GM12878 (cell line): Measurements from ENCODE around the gene MST1. TPM values are rescaled to one million over a fixed set of nuclear protein-coding genes. Genes with fewer than 3 reads are reported as not detected.

Experiments
- ATAC-seq: fragments of 200-7000 bp; cut with Tn5 transposase; 3 replicates; pipeline ENCODE4 v1.9.1; 2020; ENCODE audit warnings: mild to moderate bottlenecking, moderate library complexity
- BruUV-seq: library from RNA; stranded (reverse); fragments of 400-500 nt; replicated peaks from 2 replicates; lab custom pipeline; 2021; lab: Mats Ljungman, UMichigan
- CTCF ChIA-PET: fragments of 300-600 bp; sonication (Branson Sonifier 250); formaldehyde crosslinking; extraction: SDS; loops from one replicate; lab custom pipeline; 2021; ENCODE audit warnings: inconsistent platforms; lab: Yijun Ruan, JAX
- POLR2A ChIA-PET: fragments of 350-600 bp; formaldehyde crosslinking; extraction: SDS; loops from one replicate; lab custom pipeline; 2021; ENCODE audit warnings: inconsistent platforms; lab: Charles Lee
- RAD21 ChIA-PET: fragments of 300-600 bp; sonication (Branson Sonifier 250); formaldehyde crosslinking; loops from one replicate; lab custom pipeline; 2023; ENCODE audit warnings: antibody characterized with exemption; ENCODE audit not compliant: unreplicated experiment; lab: Charles Lee
- SMC1A ChIA-PET: fragments of 300-600 bp; sonication (Branson Sonifier 250); formaldehyde crosslinking; loops from one replicate; lab custom pipeline; 2023; ENCODE audit not compliant: unreplicated experiment, uncharacterized antibody; lab: Charles Lee
- DNase-seq: peaks from one replicate; pipeline ENCODE4 v3.0.0-alpha.2; 2011; ENCODE audit warnings: low read depth, low spot score
- FAIRE-seq: peaks from 3 replicates; lab custom pipeline; 2011; peaks lifted over from hg19 to GRCh38; lab: Jason Lieb, UNC
- H2AFZ ChIP-seq: 2 replicates; pipeline ENCODE4 v1.6.0; 2011; ENCODE audit warnings: low read depth, low read length, control low read depth; ENCODE audit not compliant: control insufficient read depth
- H3K27ac ChIP-seq: 2 replicates; pipeline ENCODE4 v1.5.1; 2011; ENCODE audit warnings: control low read depth; ENCODE audit not compliant: control insufficient read depth, insufficient read depth
- H3K27me3 ChIP-seq, 2 experiments: replicated peaks in 1 of 2; 2 replicates each; pipeline versions ENCODE4 v1.6.0 to v1.6.1; 2011; ENCODE audit warnings: low read length in 1 of 2; ENCODE audit not compliant: control insufficient read depth in 2 of 2, insufficient read depth in 2 of 2
- H3K36me3 ChIP-seq, 2 experiments: 2 replicates each; pipeline ENCODE4 v1.5.1; 2011; ENCODE audit warnings: low read length in 1 of 2; ENCODE audit not compliant: control insufficient read depth in 2 of 2, insufficient read depth in 2 of 2
- H3K4me1 ChIP-seq: 2 replicates; pipeline ENCODE4 v1.6.1; 2011; ENCODE audit warnings: mild to moderate bottlenecking, low read length, moderate library complexity, mixed read lengths; ENCODE audit not compliant: control insufficient read depth, insufficient read depth
- H3K4me2 ChIP-seq: 2 replicates; pipeline ENCODE4 v1.6.0; 2011; ENCODE audit warnings: control low read depth; ENCODE audit not compliant: control insufficient read depth, insufficient read depth
- H3K4me3 ChIP-seq: fragments of 200-600 bp; sonication (generic); 2 replicates; pipeline ENCODE4 v1.5.1; 2016
- H3K79me2 ChIP-seq: 2 replicates; pipeline ENCODE4 v1.6.0; 2011; ENCODE audit warnings: low read length; ENCODE audit not compliant: control insufficient read depth, insufficient read depth
- H3K9ac ChIP-seq: 2 replicates; pipeline ENCODE4 v1.8.0; 2011; ENCODE audit warnings: low read length, control low read depth, mixed read lengths; ENCODE audit not compliant: control insufficient read depth, insufficient read depth
- H3K9me3 ChIP-seq: replicated peaks from 3 replicates; pipeline ENCODE4 v1.5.1; 2011; ENCODE audit warnings: mild to moderate bottlenecking, low read length; ENCODE audit not compliant: control insufficient read depth, insufficient read depth
- H4K20me1 ChIP-seq: 2 replicates; pipeline ENCODE4 v1.6.0; 2011; ENCODE audit not compliant: control insufficient read depth, insufficient read depth
- CHD1 ChIP-seq: IDR thresholded peaks from 2 replicates; pipeline ENCODE4 v1.6.1; 2012; ENCODE audit warnings: low read depth, low read length, improper control_type of control experiment
- ESRRA ChIP-seq: IDR thresholded peaks from 2 replicates; pipeline ENCODE4 v1.6.1; 2012; ENCODE audit warnings: mild to moderate bottlenecking, low read length, improper control_type of control experiment
- LARP7 ChIP-seq: fragments of 450-650 bp; IDR thresholded peaks from 2 replicates; pipeline ENCODE4 v1.6.1; 2017; ENCODE audit warnings: mild to moderate bottlenecking
- MEF2A ChIP-seq: IDR thresholded peaks from 2 replicates; pipeline ENCODE4 v1.6.1; 2011; ENCODE audit warnings: low read depth, mild to moderate bottlenecking, low read length, moderate library complexity; ENCODE audit not compliant: insufficient read depth
- NBN ChIP-seq: fragments of 450-650 bp; IDR thresholded peaks from 2 replicates; pipeline ENCODE4 v1.6.1; 2016
- NFYB ChIP-seq: IDR thresholded peaks from 2 replicates; pipeline ENCODE4 v1.6.1; 2011; ENCODE audit warnings: low read depth, mild to moderate bottlenecking, low read length, improper control_type of control experiment, moderate library complexity; ENCODE audit not compliant: insufficient read depth
- NR2C2 ChIP-seq: IDR thresholded peaks from 2 replicates; pipeline ENCODE4 v1.6.1; 2011; ENCODE audit warnings: borderline replicate concordance, low read depth; ENCODE audit not compliant: control insufficient read depth, insufficient read length
- NRF1 ChIP-seq: conservative IDR thresholded peaks from 2 replicates; pipeline ENCODE4 v1.6.1; 2011; ENCODE audit warnings: mild to moderate bottlenecking, low read depth, low read length, improper control_type of control experiment
- PML ChIP-seq: IDR thresholded peaks from 2 replicates; pipeline ENCODE4 v1.6.1; 2012; ENCODE audit warnings: low read length, inconsistent platforms
- POLR2AphosphoS2 ChIP-seq: IDR thresholded peaks from 2 replicates; pipeline ENCODE4 v1.6.1; 2011; ENCODE audit warnings: low read depth, mild to moderate bottlenecking, low read length, improper control_type of control experiment, moderate library complexity
- RELA ChIP-seq: fragments of 450-650 bp; IDR thresholded peaks from 2 replicates; pipeline ENCODE4 v1.8.0; 2014; ENCODE audit warnings: borderline replicate concordance; ENCODE audit not compliant: partially characterized antibody
- SIN3A ChIP-seq: IDR thresholded peaks from 2 replicates; pipeline ENCODE4 v1.6.1; 2012; ENCODE audit warnings: low read depth, low read length, improper control_type of control experiment
- ZBED1 ChIP-seq: IDR thresholded peaks from 2 replicates; pipeline ENCODE4 v1.6.1; 2016; ENCODE audit warnings: borderline replicate concordance
- ZNF622 ChIP-seq: fragments of 450-650 bp; IDR thresholded peaks from 2 replicates; pipeline ENCODE4 v1.6.1; 2017; ENCODE audit warnings: mild to moderate bottlenecking, inconsistent platforms
- ZZZ3 ChIP-seq: IDR thresholded peaks from 2 replicates; pipeline ENCODE4 v1.6.1; 2011; ENCODE audit warnings: low read depth; ENCODE audit not compliant: control insufficient read depth, insufficient read length
- WGBS: methylation state at CpG from one replicate; pipeline ENCODE4 v1.1.6; 2016; ENCODE audit warnings: low lambda C conversion rate; ENCODE audit not compliant: insufficient replicate concordance, insufficient coverage; ENCODE audit errors: missing lambda C conversion rate; 5-methylcytosine and 5-hydroxymethylcytosine counted together
- in situ Hi-C: fragments of 300-500 bp; cut with MboI; formaldehyde crosslinking; loops from 9 replicates; pipeline ENCODE4 v1.14.3; 2018; ENCODE audit warnings: mixed read lengths
- intact Hi-C: fragments of 100-400 bp; cut with micrococcal nuclease; formaldehyde crosslinking; loops from one replicate; pipeline ENCODE4 v1.14.2; 2022; ENCODE audit not compliant: unreplicated experiment
- polyA plus RNA-seq, 11 experiments: library from polyadenylated mRNA; depleted of rRNA in 4 of 11; unstranded in 6 of 11; stranded (reverse) in 5 of 11; fragments of >200 nt; fragmentation: Nextera tagmentation in 4 of 11; fragmentation: Illumina TruSeq in 1 of 11; extraction: Ambion mirVana in 4 of 11; extraction: Trizol in 1 of 11; gene quantifications; 1 replicate in 1 of 11; 2 replicates in 10 of 11; pipeline versions ENCODE4 v1.2.1 to v1.2.3, GENCODE V29; 2011 to 2016; ENCODE audit warnings: inconsistent platforms in 2 of 11, missing spikeins in 2 of 11, low read depth in 1 of 11
- total RNA-seq, 4 experiments: library from RNA; depleted of rRNA in 3 of 4; stranded (reverse); fragments of >200 nt in 3 of 4; fragmentation: Illumina TruSeq in 1 of 4; extraction: Trizol in 1 of 4; gene quantifications; 2 replicates each; pipeline versions ENCODE4 v1.2.1 to v1.2.3, GENCODE V29; 2013 to 2021
- TF ChIP-seq, protein P1 (sequence below): fragments of 450-650 bp; IDR thresholded peaks from 2 replicates; pipeline ENCODE4 v1.6.1; 2017; ENCODE audit warnings: mild to moderate bottlenecking, moderate library complexity
- TF ChIP-seq, protein P2 (sequence below): fragments of 450-650 bp; formaldehyde crosslinking; IDR thresholded peaks from 2 replicates; pipeline ENCODE4 v1.4.0; 2020; ENCODE audit warnings: mild to moderate bottlenecking, moderate library complexity

MST1 gene
- total and polyA plus RNA-seq, 10 of the 15 experiments (the other 5 are each of a cell fraction or from before 2014, with no cell fraction given) = 1.2 to 25.5 (median 4.1) TPM

DNA sequence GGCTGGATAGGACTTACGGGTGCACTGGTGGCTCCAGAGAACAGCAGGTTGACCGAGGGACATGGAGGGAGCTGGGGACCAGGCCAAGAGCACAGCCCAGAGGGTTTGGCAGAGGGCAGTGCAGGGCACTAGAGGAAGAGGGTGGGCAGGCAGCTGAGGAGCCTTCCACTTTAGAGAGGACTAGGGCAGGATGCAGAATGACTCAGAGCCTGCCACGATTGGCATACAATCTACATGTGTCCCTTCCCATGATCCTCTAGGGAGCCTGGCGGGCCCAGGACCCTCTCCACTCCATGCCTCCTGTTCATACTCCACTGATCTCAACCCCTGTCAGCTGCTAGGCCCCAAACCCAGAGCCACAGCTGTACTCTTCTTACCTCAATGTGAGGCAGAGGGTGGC lies 29.5 kb downstream of the MST1 start:
- Histone ChIP-seq H3K9ac (no peak overlapping the region), H3K27me3 (no peaks in the 10 kb centered on the region), H3K36me3 (no peaks in the 10 kb centered on the region), H3K4me2 (no peak overlapping the region), H3K79me2 (no peaks in the 10 kb centered on the region), H3K4me3 (no peak overlapping the region)
- WGBS = 3% methylated on average over 4 of the region's 4 CpGs
- CTCF ChIA-PET = no interaction called here
- RAD21 ChIA-PET = no interaction called here
- BruUV-seq = no TSS peak
- intact Hi-C loops = no loop called here
- SMC1A ChIA-PET = interaction anchor here (1.0 kb wide), 1 partner anchor 13 kb away, joined by 3 read pairs; no protein-coding TSS in a partner anchor
- ATAC-seq = no peak; the same call in 2 of the 3 replicates
- TF ChIP-seq PML = no peak
- no peak for TF ChIP-seq NR2C2
- no peak for TF ChIP-seq ZBED1
- no peak for TF ChIP-seq NFYB
- TF ChIP-seq CHD1 = no peak
- TF ChIP-seq, protein P1, sequence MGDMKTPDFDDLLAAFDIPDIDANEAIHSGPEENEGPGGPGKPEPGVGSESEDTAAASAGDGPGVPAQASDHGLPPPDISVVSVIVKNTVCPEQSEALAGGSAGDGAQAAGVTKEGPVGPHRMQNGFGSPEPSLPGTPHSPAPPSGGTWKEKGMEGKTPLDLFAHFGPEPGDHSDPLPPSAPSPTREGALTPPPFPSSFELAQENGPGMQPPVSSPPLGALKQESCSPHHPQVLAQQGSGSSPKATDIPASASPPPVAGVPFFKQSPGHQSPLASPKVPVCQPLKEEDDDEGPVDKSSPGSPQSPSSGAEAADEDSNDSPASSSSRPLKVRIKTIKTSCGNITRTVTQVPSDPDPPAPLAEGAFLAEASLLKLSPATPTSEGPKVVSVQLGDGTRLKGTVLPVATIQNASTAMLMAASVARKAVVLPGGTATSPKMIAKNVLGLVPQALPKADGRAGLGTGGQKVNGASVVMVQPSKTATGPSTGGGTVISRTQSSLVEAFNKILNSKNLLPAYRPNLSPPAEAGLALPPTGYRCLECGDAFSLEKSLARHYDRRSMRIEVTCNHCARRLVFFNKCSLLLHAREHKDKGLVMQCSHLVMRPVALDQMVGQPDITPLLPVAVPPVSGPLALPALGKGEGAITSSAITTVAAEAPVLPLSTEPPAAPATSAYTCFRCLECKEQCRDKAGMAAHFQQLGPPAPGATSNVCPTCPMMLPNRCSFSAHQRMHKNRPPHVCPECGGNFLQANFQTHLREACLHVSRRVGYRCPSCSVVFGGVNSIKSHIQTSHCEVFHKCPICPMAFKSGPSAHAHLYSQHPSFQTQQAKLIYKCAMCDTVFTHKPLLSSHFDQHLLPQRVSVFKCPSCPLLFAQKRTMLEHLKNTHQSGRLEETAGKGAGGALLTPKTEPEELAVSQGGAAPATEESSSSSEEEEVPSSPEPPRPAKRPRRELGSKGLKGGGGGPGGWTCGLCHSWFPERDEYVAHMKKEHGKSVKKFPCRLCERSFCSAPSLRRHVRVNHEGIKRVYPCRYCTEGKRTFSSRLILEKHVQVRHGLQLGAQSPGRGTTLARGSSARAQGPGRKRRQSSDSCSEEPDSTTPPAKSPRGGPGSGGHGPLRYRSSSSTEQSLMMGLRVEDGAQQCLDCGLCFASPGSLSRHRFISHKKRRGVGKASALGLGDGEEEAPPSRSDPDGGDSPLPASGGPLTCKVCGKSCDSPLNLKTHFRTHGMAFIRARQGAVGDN = no peak
- TF ChIP-seq ESRRA = no peak
- TF ChIP-seq POLR2AphosphoS2 = no peak
- no peak for TF ChIP-seq ZZZ3
- no peak for TF ChIP-seq MEF2A
- no peak for TF ChIP-seq SIN3A
- TF ChIP-seq NRF1 = no peak
- no peak for TF ChIP-seq ZNF622
- no peak for TF ChIP-seq LARP7
- TF ChIP-seq, protein P2, sequence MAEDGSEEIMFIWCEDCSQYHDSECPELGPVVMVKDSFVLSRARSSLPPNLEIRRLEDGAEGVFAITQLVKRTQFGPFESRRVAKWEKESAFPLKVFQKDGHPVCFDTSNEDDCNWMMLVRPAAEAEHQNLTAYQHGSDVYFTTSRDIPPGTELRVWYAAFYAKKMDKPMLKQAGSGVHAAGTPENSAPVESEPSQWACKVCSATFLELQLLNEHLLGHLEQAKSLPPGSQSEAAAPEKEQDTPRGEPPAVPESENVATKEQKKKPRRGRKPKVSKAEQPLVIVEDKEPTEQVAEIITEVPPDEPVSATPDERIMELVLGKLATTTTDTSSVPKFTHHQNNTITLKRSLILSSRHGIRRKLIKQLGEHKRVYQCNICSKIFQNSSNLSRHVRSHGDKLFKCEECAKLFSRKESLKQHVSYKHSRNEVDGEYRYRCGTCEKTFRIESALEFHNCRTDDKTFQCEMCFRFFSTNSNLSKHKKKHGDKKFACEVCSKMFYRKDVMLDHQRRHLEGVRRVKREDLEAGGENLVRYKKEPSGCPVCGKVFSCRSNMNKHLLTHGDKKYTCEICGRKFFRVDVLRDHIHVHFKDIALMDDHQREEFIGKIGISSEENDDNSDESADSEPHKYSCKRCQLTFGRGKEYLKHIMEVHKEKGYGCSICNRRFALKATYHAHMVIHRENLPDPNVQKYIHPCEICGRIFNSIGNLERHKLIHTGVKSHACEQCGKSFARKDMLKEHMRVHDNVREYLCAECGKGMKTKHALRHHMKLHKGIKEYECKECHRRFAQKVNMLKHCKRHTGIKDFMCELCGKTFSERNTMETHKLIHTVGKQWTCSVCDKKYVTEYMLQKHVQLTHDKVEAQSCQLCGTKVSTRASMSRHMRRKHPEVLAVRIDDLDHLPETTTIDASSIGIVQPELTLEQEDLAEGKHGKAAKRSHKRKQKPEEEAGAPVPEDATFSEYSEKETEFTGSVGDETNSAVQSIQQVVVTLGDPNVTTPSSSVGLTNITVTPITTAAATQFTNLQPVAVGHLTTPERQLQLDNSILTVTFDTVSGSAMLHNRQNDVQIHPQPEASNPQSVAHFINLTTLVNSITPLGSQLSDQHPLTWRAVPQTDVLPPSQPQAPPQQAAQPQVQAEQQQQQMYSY (CRISPR knock-in tag) = no peak
- no peak for TF ChIP-seq NBN
- TF ChIP-seq RELA = no peak
- TF ChIP-seq, all 136 proteins: peak for 0
- no peak overlapping the region for H2AFZ ChIP-seq
- FAIRE-seq (no peak), DNase-seq (no peak)
- in situ Hi-C loops = no loop called here
- H3K4me1 ChIP-seq = no peaks in the 10 kb centered on the region
- H4K20me1 ChIP-seq = no peaks in the 10 kb centered on the region
- POLR2A ChIA-PET = no interaction called here
- H3K27ac ChIP-seq = no peak overlapping the region
- no peaks in the 10 kb centered on the region for H3K9me3 ChIP-seq
